Activated CD4-positive, CD25-positive, alpha-beta regulatory T cell treated with anti-CD3 and anti-CD28 coated beads, Interleukin-2, amount 50 U/mL, for 72 hours (primary cell): ENCODE measurements around the gene DGAT2.
A peak's percentile ranks its signal among the peaks of the same experiment; 100 is the strongest.

ENCODE experiments used
- DNase-seq: peaks from one replicate; pipeline ENCODE4 v3.0.0; 2021

DGAT2 gene

DNA sequence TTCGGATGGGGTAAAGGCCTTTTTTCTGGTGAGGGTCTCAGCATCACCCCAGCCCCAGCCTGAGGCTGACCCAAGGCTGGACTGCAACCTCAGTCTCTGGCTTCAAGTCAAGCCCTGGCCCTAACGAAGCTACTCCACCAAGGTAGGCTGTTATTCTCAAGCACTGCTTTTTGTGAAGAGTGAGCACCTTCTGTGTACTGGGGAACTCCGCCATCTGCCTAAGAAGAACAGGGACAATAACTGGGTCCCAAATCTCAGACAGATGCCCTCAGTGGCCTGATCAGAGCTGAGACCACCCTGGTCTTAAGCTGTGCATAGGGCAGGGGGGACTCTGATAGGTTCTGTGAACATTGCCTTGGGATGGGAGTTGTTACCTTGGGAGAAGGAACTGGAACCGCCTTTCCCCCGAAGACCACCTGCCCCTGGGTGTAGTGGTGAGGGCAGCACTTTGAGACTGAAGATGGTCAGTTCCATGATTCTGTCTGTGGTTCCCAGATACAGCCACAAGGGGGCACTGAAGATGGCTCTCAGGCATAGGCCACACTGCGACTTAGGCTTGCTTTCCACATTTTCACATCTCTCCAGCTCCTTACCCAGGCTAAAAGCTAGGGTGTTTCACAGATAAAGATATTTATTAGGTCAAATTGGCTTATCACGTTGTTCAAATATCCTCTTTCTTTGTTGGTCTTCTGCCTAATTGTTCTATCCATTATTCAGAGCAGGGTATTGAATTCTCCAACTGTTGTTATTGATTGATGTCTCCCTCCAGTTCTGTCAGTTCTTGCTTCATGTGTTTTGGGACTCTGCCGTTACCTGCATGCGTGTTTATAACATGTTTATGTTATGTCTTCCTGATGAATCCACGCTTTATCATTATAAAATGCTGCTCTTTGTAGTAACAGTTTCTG is 34.6 kb downstream of the DGAT2 start:
- peak; percentile 74 for DNase-seq

DNA sequence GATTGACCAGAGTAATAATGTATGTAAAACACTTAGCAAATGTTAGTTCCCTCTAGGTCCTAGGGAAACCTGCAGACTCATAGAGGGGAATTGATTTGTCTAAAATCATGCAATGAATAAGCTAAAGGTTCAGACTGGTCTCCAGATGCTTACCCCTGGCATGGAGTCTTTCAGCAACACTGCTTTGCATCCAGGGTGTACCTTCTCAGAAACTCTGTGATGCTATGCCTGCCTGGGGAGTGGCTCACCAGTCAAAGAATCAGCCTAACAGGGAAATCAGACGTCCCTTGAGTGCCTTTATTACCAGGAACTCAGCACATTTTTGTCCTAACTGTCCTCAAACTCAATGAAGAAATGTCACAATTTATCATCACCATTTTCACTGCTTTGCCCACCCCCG is 40.5 kb downstream of the DGAT2 start:
- DNase-seq, result no peak

DNA sequence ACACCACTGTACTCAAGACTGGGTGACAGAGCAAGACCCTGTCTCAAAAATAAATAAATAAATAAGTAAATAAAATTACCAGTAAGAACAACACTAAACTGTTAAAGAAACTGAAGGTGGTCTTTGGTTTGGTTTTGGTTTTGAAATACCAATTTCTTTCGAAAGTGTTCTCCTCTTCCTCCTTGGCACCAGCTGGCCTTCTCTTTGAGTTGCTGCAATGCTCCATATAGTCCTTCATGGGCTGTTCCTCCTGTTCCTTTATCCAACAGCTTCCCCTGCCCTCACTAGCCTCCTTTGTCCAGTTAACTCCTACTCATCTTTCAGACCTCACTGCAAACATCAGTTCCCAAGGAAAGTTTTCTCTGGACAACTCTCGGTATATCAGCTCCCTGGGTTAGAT is 41.4 kb downstream of the DGAT2 start:
- DNase-seq, result no peak

DNA sequence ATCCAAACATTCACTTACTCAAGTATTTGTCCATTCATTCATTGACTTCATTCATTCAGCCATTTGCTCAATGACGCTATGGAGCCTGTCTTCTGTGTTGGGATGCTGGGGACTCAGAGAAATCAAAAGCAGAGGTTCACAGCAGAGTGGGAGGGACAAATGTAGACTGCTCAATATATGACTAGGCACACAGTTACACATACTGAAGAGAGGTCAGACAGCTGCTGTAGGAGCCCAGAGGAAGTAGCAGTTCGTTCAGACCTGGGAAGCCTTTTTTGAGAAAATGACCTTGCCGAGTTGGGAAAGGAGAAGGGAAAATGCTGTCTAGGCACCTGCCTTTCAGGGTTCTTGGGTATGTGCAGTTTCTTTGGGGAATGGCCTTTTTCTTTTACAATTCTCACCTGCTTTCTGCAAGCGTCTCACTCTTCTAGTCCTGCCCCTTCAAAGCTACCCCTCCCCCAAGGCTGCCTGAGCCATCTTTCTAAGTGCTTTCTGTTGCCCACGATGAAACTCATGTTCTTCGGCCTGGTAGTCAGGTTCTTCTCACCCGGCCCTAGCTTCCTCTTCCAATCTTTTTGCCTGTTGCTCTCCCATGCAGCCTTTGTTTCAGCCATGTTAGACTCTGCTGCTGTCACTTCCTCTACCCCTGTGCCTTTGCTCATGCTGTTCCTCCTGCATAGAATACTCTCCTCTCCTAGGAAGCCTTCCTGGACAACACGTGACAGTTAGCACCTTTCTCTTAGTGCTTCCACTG is 42.2 kb downstream of the DGAT2 start:
- DNase-seq, result no peak

DNA sequence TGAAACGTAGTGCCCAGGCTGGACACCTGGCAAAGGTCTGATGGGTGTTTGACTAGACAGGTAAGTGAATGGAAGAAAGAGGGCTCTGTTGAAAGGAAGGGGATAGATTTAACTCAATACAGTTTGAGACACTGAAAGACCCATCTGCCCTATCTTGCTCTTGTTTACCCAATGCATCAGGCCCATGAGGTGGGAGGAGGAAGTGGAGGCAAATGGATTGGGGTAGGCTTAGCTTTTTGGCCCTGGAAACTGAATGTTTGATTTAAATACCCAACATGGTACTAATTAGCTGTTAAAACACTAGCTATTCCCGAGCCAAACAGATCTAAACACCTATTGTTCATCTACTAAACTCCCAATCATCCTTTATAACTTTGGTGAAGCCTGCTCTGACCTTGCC is 42.9 kb downstream of the DGAT2 start:
- no peak for DNase-seq

DNA sequence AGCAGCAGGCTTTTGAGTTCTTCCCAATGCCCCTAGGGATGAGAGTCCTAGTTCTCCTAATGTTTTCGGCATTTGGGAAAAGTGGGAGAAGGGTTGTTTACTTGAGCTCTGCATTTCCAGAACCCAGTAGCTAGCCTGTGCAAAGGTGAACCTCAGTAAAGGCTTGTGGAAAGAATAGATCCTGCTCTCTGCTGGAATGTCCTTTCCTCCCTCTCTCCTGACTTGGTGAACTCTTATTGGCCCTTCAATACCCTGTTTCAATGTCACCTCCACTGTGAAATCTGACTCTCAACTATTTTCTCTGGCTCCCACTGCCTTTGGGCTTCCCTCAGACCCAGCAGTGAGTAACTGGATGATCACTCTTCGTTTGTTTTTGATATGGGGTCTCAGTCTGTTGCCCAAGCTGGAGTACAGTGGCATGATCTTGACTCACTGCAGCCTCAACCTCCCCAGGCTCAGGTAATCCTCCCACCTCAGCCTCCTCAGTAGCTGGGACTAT is 44.0 kb downstream of the DGAT2 start:
- DNase-seq, result no peak

DNA sequence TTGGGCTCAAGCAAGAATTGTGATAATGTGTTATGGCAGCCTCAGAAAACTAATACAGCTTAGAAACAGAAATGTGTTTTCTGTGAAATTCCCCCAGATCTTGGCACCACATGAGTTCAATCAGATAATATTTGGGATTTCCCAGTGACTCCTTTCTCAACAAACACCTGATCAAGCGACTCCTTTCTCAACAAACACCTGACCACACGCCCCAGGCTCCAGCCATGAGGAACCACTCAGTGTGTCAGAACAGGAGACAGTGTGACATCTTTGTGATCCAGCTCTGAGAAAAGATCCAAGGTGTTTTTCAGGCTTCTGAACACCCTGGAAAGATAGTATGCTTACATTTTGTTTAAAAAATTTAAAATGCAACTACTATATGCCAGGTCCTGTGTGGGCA is 44.5 kb downstream of the DGAT2 start:
- DNase-seq, result no peak

DNA sequence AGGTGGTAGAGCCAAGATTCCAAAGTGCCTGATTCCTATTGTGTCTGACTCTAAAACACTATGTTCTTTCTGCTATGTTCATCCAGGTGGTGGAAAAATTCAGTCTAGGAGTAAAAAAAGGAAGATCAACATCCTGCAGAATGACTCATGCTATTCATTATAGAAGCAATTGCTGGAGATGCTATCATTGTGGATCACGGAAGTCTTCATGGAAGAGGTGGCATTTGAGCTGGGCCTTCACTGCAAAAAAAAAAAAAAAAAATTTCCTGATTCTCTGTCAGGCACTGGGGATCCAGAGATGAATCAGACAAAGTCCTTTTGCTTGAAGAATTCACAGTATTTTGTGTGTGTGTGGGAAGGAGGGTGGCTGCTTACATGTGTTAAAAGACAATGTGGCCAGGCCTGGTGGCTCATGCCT is 45.1 kb downstream of the DGAT2 start:
- DNase-seq, result no peak

DNA sequence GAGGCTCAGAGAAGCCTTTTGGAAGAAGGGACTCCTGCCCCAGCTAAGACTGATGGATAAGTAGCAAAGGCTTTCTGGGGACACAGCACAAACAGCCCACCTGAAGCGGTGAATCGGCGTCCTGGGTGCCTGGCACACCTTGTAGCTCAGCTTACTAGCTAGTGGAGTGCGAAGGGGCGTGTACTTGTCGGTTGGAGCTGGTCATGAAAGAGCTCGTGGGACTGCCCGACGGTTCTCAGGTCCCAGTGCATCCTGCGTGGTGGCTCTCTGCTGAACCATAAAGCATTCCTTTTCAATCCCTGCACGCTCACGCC is 45.7 kb downstream of the DGAT2 start:
- no peak for DNase-seq

DNA sequence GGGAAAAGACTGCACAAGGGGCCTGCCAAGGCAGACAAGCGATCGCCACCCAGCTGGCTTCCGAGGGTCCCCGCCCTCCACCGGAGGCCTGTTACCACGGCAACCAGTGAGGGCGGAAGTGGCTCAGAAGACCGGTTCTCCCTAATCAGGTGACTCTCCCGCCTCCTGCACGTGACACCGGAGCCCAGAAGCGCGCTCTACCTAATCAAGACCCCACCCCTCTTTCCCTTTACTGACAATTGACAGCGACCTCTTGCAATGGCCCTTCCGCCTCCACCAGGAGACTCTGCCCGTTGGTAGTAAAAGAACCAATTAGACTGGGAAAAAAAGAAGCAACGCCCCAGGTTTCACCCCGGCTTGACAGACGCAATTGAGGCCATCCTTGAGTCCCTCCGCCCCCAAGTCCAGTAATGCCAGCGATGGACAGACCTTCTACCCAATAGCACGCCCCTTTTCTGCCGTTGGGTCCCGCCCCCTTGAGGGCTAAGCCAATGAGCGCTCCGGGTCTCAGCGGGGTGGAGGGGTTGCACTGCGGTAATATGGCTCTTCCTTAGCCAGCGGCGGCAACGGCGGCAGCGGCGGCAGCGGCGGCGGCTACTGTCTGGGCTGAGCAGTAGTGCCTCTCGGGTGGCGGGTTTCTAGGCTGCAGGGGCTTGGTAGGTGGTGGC is 46.2 kb downstream of the DGAT2 start, which contains the start of gene UVRAG:
TSS of gene UVRAG (plus strand) at position 534 of the 668 bp plus-strand sequence. CDS start 198 bp downstream, outside the sequence.
- peak; percentile 94 for DNase-seq

DNA sequence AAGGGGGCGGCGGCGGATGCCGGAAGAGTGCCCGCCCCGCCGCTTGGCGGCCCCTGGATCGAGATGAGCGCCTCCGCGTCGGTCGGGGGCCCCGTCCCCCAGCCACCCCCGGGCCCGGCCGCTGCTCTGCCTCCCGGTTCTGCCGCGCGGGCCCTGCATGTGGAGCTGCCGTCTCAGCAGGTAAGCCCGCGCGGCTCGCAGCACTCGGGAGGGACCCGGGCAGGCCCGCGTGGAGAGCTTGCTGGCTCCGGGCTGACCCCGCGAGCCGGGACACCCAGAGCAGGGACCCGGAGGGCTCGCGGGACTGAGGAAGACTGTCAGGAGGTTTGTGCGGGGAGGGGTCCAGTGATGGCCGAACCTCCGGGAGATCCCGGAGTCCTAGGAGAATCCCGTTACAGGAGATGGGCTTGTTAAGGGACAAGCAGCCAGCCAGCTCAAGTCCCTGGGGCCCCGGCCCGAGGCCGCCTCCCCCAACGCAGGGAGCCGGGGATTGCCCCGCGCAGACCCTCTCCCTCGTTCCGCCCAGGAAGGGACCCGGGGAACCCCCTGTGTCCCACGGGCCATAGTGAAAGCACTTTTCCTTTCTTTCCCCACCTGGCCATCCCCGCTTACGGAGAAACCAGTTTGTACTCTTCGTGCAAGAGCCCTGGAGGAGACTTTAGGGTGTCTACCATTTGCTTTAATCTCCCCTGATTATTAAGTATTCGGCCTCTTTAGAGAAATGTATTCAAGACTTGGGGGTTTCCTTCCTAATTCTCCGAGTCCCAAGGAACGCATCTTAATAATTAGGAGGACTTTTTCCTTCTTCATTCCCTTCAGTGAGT is 47.0 kb downstream of the DGAT2 start:
- no peak for DNase-seq

DNA sequence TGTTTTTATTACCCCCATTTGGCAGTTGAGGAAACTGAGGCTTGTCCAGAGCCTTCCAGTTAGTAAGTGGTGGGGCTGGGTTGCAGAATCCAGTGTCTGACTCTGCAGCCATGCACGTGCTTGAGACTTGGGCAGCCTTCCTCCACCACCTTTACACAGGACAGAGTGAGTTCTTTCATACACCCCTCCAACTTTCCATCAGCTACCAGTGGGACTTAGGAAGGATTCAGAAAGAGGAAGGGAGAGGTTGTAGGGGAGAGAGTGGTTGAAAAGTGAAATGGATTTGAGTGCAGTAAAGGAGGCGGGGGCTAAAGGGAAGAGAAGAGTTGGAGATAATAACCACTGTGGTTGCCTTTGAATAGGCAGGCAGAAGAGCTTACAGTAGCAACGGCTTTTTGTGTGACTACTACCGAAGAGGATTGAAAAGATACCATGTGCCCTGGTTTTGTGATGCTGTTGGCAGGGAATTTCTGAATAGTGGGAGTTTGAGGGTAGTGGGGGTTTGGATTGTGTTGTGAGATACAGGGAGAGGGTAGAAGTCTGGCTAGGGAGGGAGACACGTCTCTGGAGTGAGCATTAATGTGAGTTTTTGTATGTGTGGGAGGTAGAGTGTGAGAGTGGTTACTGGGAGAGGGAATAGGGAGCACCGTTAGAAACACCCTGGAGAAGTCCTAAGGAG is 48.1 kb downstream of the DGAT2 start:
- no peak for DNase-seq

DNA sequence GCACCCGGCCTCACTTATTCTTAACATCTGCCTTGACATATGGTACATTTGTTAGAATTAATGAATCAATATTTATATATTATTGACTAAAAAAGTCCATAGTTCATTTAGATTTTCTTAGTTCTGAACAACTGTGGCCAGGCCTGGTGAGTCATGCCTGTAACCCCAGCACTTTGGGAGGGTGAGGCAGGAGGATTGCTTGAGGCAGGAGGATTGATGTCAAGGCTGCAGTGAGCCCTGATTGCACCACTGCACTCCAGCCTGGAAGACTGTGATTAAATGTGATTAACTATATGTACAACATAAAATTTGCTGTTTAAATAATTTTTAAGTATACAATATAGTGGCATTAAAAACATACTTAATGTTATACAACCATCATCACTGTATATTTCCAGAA is 52.1 kb downstream of the DGAT2 start:
- DNase-seq, result no peak

DNA sequence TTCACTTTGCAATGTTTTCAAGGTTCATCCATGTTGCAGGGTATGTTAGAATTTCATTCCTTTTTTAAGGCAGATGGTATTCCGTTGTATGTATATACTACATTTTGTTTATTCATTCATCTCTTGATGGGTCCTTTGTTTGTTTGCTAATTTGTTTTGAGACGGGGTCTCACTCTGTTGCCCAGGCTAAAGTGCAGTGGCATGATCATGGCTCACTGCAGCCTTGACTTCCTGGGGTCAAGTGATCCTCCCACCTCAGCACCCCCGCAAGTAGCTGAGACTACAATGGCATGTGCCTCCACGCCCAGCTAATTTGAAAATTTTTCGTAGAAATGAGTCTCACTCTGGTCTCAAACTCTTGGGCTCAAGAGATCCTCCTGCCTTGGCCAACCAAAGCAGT is 52.6 kb downstream of the DGAT2 start:
- no peak for DNase-seq

DNA sequence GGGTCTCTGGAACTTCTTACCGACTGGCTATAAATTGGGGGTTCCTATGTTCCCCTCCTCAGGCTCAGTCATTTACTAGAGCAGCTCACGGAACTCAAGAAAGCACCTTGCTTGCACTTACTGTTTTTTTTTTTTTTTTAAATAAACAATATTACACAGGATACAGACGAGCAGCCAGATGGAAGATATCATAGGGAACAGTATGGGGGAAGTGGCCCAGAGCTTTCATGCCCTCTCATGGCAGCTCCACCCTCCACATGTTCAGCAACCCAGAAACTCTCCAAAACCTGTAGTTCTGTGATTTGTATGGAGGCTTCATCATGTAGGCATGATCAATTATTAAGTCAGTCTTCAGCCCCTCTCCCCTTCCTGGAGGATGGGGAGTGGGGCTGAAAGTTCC is 54.0 kb downstream of the DGAT2 start:
- no peak for DNase-seq

DNA sequence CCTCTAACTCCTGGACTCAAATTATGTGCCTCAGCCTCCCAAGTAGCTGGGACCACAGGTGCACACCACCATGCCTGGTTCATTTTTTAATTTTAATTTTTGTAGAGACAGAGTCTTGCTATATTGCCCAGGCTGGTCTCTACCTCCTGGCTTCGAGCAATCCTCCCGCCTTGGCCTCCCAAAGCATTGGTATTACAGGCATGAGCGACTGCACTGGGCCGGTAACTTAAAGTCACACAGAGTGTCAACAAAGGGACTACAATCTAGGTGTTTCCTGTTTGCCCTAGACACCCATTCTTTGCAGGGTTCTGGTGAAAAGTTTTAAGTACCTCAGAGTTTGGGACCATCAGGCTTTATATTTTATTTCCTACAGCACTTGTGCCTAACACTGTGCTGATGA is 54.8 kb downstream of the DGAT2 start:
- DNase-seq, result no peak

DNA sequence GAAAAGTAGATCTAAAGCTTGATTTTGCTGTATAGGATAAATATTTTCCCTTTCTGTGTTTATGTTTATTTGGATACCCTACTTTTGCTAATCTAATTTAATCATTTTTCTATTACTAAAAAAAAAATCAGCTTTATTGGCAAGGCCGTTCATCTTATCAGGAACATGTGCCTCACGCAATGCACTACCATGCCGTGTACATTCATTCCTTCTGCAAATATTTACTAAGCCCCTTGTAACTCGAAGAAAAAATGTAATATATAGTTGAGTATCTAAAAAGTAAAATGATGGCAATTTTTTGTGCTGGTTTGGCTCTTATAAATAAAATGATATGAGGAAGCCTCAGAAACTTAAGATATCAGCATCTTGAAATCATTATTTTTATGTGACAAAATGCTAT is 55.4 kb downstream of the DGAT2 start:
- no peak for DNase-seq

DNA sequence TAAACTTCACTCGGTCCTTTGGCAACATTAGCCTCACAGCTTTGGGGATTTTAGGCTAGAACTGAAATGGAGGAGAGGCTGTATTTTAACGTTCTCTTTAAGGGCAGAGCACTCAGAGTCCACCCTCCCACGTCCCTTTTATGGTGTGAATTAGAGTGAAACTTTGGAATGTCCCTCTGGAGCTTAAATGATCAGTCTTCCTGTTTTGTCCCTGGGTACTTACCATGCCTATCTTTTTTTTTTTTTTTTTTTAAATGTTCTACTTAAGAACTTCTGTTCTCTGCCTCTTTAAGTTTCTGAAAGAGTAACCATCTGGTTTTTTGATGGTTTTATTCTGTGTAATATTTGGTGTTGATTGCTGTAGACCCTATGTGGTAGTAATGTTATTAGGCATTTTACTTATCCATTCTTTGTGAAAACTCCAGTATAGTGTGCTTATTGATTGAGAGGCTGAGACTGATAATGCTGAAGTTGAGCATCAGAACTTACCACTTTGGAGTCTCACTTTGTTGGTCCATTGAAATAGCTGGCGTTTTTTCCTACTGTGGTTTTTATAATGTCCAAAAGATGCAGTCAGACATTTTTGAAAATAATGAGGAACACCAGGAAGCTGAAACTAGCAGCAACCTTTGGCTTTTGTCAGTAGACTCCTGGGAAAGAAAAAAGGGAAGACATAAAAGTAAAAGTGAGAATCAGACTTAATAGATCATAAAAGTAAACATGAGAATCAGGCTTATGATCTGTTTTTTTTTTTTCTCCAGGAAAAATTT is 58.1 kb downstream of the DGAT2 start:
- no peak for DNase-seq

DNA sequence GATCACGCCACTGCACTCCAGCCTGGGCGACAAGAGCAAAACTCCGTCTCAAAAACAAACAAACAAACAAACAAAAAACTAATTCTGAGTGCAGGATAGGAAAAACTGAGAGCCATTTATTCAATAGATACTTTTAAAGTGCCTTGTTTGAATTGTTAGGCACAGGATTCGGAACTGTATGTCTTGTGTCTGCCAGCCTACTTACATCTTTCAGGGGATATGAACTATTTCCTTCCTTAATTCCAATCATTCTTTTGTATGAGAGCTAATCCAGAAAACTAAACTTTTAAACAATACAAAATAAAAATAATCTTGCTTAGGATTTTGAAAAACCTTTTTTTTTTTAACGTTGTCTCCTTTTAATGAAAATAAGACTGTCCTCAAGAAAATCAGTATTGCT is 59.0 kb downstream of the DGAT2 start:
- no peak for DNase-seq

DNA sequence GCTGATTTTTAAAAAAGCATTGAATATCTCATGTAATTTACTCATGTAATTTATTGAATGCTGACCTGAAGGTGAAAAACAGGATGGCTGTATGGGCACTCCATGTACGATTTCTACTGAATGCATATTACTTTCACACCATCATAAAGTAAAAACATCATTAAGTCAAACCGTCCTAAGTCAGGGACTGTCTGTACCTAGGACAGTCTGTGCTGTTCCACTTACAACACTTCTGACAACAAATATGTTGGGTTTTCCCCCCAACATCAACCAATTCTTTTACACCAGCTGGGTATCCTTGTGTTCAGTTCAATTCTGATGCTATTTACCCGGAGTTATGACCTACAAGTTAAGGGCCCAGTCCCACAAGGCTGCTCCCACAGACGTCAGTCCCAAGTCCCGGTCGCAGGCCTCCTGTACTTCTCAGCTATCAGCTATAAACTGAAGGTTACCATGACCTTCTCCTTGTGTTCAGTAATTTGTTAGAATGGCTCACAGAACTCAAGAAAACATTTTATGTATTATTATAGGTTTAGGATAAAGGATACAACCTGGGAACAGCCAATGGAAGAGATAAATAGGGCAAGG is 63.4 kb downstream of the DGAT2 start:
- DNase-seq, result no peak

DNA sequence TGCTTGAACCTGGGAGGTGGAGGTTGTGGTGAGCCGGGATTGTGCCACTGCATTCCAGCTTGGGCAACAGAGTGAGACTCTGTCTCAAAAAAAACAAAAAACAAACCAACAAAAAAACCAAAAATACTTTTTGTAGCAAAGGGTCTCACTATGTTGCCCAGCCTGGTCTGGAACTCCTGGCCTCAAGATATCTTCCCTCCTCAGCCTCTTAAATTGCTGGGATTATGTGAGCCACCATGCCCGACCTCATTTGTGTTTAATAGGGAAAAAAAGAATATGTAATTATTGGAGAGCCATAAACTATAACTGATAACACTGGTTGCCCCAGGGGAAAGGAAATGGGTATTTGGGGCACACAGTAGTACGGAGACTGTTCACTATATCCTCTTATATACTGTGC is 66.2 kb downstream of the DGAT2 start:
- no peak for DNase-seq
